Activated naive CD8-positive, alpha-beta T cell treated with anti-CD3 and anti-CD28 coated beads for 36 hours (primary cell): ENCODE data around the gene CIB2. TPM values are rescaled to one million over a fixed set of nuclear protein-coding genes. Genes with fewer than 3 reads are reported as not detected.

Experiments used
- DNase-seq: peaks from one replicate; pipeline ENCODE4 v3.0.0; 2021
- H3K27ac Mint-ChIP-seq: one replicate; pipeline ENCODE4 v1.8.0; 2022; ENCODE audit warnings: mild to moderate bottlenecking, moderate library complexity, mixed read lengths
- H3K27me3 Mint-ChIP-seq: one replicate; pipeline ENCODE4 v1.8.0; 2022; ENCODE audit warnings: mild to moderate bottlenecking, mixed read lengths
- H3K36me3 Mint-ChIP-seq: one replicate; pipeline ENCODE4 v1.8.0; 2021; ENCODE audit warnings: mild to moderate bottlenecking, mixed read lengths
- H3K4me1 Mint-ChIP-seq: one replicate; pipeline ENCODE4 v1.8.0; 2021; ENCODE audit warnings: mixed read lengths
- H3K4me3 Mint-ChIP-seq: one replicate; pipeline ENCODE4 v1.8.0; 2022; ENCODE audit warnings: mild to moderate bottlenecking, moderate library complexity, mixed read lengths
- H3K9me3 Mint-ChIP-seq: one replicate; pipeline ENCODE4 v1.8.0; 2022; ENCODE audit warnings: mixed read lengths
- total RNA-seq, 2 experiments: library from RNA; stranded (reverse); gene quantifications; one replicate each; pipeline ENCODE4 v1.2.3, GENCODE V29; 2021

Gene CIB2
- total RNA-seq, 2 experiments from 2014 or later = 1.8 to 1.9 TPM

DNA sequence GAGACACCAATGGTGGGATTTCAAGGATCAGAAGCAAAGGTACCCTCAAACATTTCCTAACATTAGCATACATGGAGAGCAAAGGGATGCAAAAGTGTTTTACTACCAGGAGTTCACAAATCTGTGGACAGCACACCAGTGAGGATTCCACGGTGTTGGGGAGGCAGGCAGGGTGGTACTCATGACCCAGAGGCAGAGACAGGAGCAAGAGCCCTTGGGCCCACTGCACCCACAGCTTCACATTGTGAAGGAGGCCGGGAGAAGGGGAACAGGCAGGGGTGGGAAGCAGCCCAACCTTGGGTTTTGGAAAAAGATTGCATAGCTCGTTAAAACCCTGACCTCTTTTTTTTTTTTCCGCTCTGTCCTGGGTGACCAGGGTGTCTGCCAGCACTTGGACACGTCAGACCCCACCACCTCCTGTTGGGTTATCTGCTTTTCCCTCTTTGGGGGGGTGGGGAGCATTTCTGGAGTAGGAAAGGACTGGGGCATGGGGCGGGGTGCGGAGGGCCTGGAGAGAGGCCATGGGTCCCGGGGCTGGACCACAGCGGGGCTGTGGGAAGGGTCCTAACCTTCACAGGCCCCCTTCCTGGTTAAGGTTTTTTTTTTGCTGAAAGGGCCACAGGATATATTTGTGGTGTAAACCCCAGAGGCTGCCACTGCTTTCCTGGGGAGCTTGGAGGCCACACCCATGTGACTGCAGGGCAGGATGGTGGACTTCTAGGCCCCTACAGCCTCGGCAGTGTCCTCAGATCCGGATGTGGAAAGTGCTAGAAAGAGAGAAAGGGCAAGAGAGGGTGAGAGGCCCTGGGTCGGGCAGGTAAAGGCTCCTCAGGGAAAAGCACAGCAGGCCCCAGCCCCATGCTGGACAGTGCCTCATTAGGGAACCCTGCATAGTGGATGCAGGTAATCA is 26.4 kb downstream of the CIB2 start:
- no peaks in the 10 kb centered on the region for H3K9me3 Mint-ChIP-seq
- H3K4me1 Mint-ChIP-seq = peaks cover 45% of the 10 kb centered on the region
- no peak overlapping the region for H3K4me3 Mint-ChIP-seq
- no peaks in the 10 kb centered on the region for H3K36me3 Mint-ChIP-seq
- no peaks in the 10 kb centered on the region for H3K27me3 Mint-ChIP-seq
- peak overlapping the region; percentile 83 for H3K27ac Mint-ChIP-seq
- no peak for DNase-seq

DNA sequence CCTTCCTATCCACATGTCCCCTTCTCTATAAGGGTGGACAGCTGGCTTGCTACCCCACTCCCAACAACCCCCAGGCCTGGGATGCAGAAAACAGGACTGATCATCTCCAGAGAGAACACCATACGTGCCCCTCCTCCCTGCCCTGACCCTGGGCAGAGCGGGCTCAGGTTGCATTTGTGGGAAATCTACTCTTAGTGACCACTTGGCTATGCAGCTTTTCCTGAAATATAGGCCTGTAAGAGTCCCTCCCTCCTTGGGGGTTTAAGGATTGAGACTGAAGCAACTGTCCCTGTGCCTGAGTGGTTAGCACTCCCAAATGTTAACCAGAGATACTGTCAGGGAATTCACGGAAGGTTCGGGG is 27.1 kb downstream of the CIB2 start:
- no peaks in the 10 kb centered on the region for H3K9me3 Mint-ChIP-seq
- peaks cover 45% of the 10 kb centered on the region for H3K4me1 Mint-ChIP-seq
- peak overlapping the region; percentile 83 for H3K27ac Mint-ChIP-seq
- DNase-seq = no peak
- peak overlapping the region; percentile 43 for H3K4me3 Mint-ChIP-seq
- H3K36me3 Mint-ChIP-seq = no peaks in the 10 kb centered on the region
- H3K27me3 Mint-ChIP-seq = no peaks in the 10 kb centered on the region

GRCh38 chr15:78103406-78104118 is 27.7 kb downstream of the CIB2 start:
- peak overlapping the region; percentile 43 for H3K4me3 Mint-ChIP-seq

DNA sequence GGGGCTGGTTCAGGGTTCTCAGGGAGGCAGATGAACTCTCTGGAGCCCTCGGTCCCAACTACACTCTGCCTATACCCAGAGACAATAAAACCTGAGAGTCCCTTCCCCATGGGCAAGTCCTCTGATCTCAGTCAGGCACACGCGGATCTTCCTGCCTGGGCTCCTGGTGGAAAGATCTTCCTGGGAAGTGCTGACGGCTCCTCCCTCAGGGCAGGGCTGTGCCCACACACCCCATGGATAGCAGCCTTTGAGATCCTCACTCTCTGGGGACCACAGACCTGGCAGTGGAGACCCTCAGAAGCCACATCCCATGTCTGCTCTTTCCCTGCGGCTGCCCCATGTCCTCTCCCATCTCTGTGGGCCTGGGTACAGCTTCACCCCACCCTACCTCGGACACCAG is 28.5 kb downstream of the CIB2 start:
- DNase-seq = no peak
- H3K4me1 Mint-ChIP-seq = peaks cover 43% of the 10 kb centered on the region
- H3K4me3 Mint-ChIP-seq = no peak overlapping the region
- no peaks in the 10 kb centered on the region for H3K36me3 Mint-ChIP-seq
- no peaks in the 10 kb centered on the region for H3K27me3 Mint-ChIP-seq
- peak overlapping the region; percentile 84 for H3K27ac Mint-ChIP-seq
- no peaks in the 10 kb centered on the region for H3K9me3 Mint-ChIP-seq

More at GRCh38 chr15:78103406-78104118, 27.7 kb downstream of the CIB2 start:
- Mint-ChIP-seq H3K4me1 (peaks cover 45% of the 10 kb centered on the region), H3K9me3 (no peaks in the 10 kb centered on the region), H3K27ac (peak overlapping the region; percentile 84), H3K27me3 (no peaks in the 10 kb centered on the region), H3K36me3 (no peaks in the 10 kb centered on the region)
- DNase-seq = peak; percentile 67

GRCh38 chr15:78102211-78102610 is 29.0 kb downstream of the CIB2 start:
- H3K4me3 Mint-ChIP-seq = no peak overlapping the region
- H3K9me3 Mint-ChIP-seq = no peaks in the 10 kb centered on the region
- peaks cover 43% of the 10 kb centered on the region for H3K4me1 Mint-ChIP-seq
- H3K27ac Mint-ChIP-seq = no peak overlapping the region
- no peaks in the 10 kb centered on the region for H3K36me3 Mint-ChIP-seq
- DNase-seq = no peak
- no peaks in the 10 kb centered on the region for H3K27me3 Mint-ChIP-seq

DNA sequence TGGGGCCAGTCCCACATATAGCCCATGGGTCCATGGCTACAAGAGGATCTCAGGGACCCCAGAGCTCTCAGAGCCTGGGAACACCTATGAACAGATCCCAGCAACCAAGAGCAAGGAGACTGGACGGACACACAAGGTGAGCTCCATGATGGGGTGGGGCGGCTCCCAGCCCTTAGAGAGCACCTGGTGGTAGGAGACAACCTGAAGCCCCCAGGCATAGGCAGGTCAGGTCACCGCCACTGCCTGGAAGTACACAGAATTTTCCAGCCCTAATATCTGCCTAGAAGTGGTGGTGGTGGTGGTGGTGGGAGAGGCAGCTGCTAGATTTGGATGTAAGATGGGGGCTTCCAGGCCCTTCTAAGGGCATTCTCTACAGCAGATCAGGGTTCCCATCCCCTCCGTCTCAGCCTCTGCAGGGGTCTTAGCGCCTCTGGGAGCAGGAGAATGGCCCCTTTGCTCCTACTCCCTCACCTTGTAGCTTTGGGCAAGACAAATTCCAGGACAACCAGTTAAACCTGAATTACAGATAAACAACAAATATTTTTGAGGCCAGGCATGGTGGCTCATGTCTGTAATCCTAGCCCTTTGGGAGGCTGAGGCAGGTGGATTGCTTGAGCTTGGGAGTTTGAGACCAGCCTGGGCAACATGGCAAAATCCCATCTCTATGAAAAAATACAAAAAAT is 29.7 kb downstream of the CIB2 start:
- H3K27ac Mint-ChIP-seq = no peak overlapping the region
- H3K9me3 Mint-ChIP-seq = no peaks in the 10 kb centered on the region
- no peaks in the 10 kb centered on the region for H3K27me3 Mint-ChIP-seq
- no peak for DNase-seq
- no peaks in the 10 kb centered on the region for H3K36me3 Mint-ChIP-seq
- no peak overlapping the region for H3K4me3 Mint-ChIP-seq
- H3K4me1 Mint-ChIP-seq = peaks cover 41% of the 10 kb centered on the region

DNA sequence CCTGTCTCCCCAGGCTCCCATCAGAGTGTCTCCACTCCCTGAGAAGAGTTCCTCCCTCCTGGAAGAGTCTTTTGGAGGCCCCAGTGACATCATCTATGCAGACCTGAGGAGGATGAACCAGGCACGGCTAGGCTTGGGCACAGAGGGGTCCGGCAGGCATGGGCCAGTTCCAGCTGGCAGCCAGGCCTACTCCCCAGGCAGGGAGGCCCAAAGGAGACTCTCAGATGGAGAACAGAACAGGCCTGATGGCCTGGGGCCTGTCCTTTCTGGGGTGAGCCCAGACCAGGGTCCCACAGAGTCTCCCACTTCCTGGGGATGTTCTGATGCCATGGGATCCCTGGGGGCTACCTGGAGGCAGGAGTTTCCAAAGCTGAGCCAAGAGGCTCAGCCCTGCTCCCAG is 30.4 kb downstream of the CIB2 start:
- Mint-ChIP-seq H3K9me3 (no peaks in the 10 kb centered on the region), H3K4me1 (peaks cover 36% of the 10 kb centered on the region), H3K27me3 (no peaks in the 10 kb centered on the region), H3K36me3 (no peaks in the 10 kb centered on the region), H3K4me3 (no peak overlapping the region), H3K27ac (no peak overlapping the region)
- DNase-seq = no peak

DNA sequence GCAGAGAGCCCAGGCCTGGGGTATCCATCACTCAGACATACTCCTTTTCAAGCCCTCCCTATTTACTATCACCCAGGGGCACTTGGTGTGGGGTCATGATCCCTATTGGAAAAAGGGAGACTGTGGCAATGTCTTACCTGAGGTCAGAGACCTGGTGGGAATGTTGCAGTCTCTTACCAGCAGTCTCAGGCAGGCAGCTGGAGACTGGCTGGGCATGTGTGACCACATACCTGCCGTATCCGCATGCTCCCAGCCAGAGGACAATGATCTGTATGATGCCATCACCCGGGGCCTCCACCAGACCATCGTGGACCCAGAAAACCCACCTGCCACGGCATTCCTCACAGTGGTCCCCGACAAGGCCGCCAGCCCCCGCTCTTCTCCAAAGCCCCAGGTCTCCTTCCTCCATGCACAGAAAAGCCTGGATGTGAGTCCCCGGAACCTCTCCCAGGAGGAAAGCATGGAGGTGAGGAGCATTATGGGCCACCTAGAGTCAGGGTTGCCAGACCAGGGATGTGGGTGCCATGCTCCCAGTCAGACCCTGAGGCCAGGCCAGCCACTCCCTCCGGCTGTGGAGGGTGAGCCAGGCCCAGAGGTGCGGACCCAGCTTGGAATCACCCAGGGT is 33.0 kb downstream of the CIB2 start:
- Mint-ChIP-seq H3K36me3 (no peaks in the 10 kb centered on the region), H3K9me3 (no peaks in the 10 kb centered on the region), H3K27me3 (no peaks in the 10 kb centered on the region), H3K27ac (no peak overlapping the region), H3K4me1 (peaks cover 12% of the 10 kb centered on the region), H3K4me3 (no peak overlapping the region)
- DNase-seq = no peak

- Mint-ChIP-seq H3K4me3 (no peak overlapping the region), H3K27me3 (no peaks in the 10 kb centered on the region), H3K27ac (no peak overlapping the region), H3K4me1 (peaks cover 7% of the 10 kb centered on the region), H3K36me3 (no peaks in the 10 kb centered on the region), H3K9me3 (no peaks in the 10 kb centered on the region)
- no peak for DNase-seq
Observed at GRCh38 chr15:78097667-78098066, 33.6 kb downstream of the CIB2 start.

GRCh38 chr15:78093242-78094020 is 37.8 kb downstream of the CIB2 start:
- H3K36me3 Mint-ChIP-seq = no peaks in the 10 kb centered on the region
- peaks cover 8% of the 10 kb centered on the region for H3K4me1 Mint-ChIP-seq
- H3K9me3 Mint-ChIP-seq = no peaks in the 10 kb centered on the region
- DNase-seq = no peak
- no peak overlapping the region for H3K4me3 Mint-ChIP-seq
- no peak overlapping the region for H3K27ac Mint-ChIP-seq
- H3K27me3 Mint-ChIP-seq = no peaks in the 10 kb centered on the region

GRCh38 chr15:78092261-78093041 is 38.8 kb downstream of the CIB2 start, which contains the start of gene SH2D7:
SH2D7 (plus strand) TSS chr15:78092561; CDS start chr15:78092585, 24 bp downstream.
- no peak within 1 kb of the TSS for H3K4me3 Mint-ChIP-seq
- DNase-seq = no peak
- peaks cover 8% of the 10 kb centered on the region for H3K4me1 Mint-ChIP-seq
- H3K9me3 Mint-ChIP-seq = no peaks in the 10 kb centered on the region
- H3K27me3 Mint-ChIP-seq = no peaks in the 10 kb centered on the region
- H3K36me3 Mint-ChIP-seq = no peaks in the 10 kb centered on the region
- H3K27ac Mint-ChIP-seq = no peak within 1 kb of the TSS

- no peaks in the 10 kb centered on the region for H3K36me3 Mint-ChIP-seq
- H3K27ac Mint-ChIP-seq = no peak overlapping the region
- no peak for DNase-seq
- H3K27me3 Mint-ChIP-seq = no peaks in the 10 kb centered on the region
- peaks cover 8% of the 10 kb centered on the region for H3K4me1 Mint-ChIP-seq
- H3K9me3 Mint-ChIP-seq = no peaks in the 10 kb centered on the region
- no peak overlapping the region for H3K4me3 Mint-ChIP-seq
Observed at GRCh38 chr15:78090422-78091063, 40.7 kb downstream of the CIB2 start.

DNA sequence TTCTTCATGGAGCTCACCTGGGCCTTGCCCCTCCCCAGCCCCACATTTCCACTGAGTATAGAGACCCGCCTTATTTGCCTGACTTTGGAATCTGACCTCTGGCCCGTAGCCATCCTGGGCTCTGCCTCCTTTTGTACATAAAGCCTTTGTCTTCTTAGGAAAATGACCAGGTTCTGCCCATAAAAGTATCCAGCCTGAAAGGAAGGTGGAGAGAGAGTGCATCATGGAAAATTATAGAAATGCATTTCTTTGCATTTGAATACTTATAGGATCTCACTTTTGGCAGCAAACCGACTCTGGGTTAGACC is 42.5 kb downstream of the CIB2 start:
- no peak for DNase-seq
- no peak overlapping the region for H3K27ac Mint-ChIP-seq
- H3K36me3 Mint-ChIP-seq = no peaks in the 10 kb centered on the region

More for the DNA sequence above, 42.5 kb downstream of the CIB2 start:
- H3K4me1 Mint-ChIP-seq = peaks cover 12% of the 10 kb centered on the region
- no peaks in the 10 kb centered on the region for H3K27me3 Mint-ChIP-seq
- no peak overlapping the region for H3K4me3 Mint-ChIP-seq
- H3K9me3 Mint-ChIP-seq = no peaks in the 10 kb centered on the region
